ENCODE measurements around the gene RAPGEF1. TPM values are rescaled to one million over a fixed set of nuclear protein-coding genes. Genes with fewer than 3 reads are reported as not detected.
A peak's percentile ranks its signal among the peaks of the same experiment; 100 is the strongest.

Gene RAPGEF1
- total RNA-seq (ENCODE audit: low replicate concordance), result 20.2 and 33.7 TPM in 2 replicates

- peak; percentile 65 for TF ChIP-seq CTCF (IDR thresholded peaks at IDR 0.05; ENCODE audit: insufficient read depth, low read length)
- peak within 1 kb of the TSS; percentile 67 for H3K4me3 ChIP-seq (ENCODE audit: low read depth, low read length)
- DNase-seq (ENCODE audit: low read depth), result peak; percentile 27
These were observed at the start of gene RAPGEF1 for GRCh38 chr9:131739959-131740648. TSS of gene RAPGEF1 (minus strand) at chr9:131740076. CDS start at chr9:131739830, 246 bp downstream.

GRCh38 chr9:131788851-131789250 lies 49.0 kb upstream of the RAPGEF1 start:
- no peak overlapping the region for H3K4me3 ChIP-seq (ENCODE audit: low read depth, low read length)
- DNase-seq (ENCODE audit: low read depth), result no peak
- no peak for TF ChIP-seq CTCF (IDR thresholded peaks at IDR 0.05; ENCODE audit: insufficient read depth, low read length)

- no peak for DNase-seq (ENCODE audit: low read depth)
- no peak overlapping the region for H3K4me3 ChIP-seq (ENCODE audit: low read depth, low read length)
- no peak for TF ChIP-seq CTCF (IDR thresholded peaks at IDR 0.05; ENCODE audit: insufficient read depth, low read length)
These were observed 48.0 kb upstream of the RAPGEF1 start for GRCh38 chr9:131787838-131788237.

GRCh38 chr9:131784748-131785501 lies 45.0 kb upstream of the RAPGEF1 start:
- no peak overlapping the region for H3K4me3 ChIP-seq (ENCODE audit: low read depth, low read length)
- no peak for DNase-seq (ENCODE audit: low read depth)
- TF ChIP-seq CTCF (IDR thresholded peaks at IDR 0.05; ENCODE audit: insufficient read depth, low read length), result no peak

GRCh38 chr9:131781069-131781468 lies 41.2 kb upstream of the RAPGEF1 start:
- TF ChIP-seq CTCF (IDR thresholded peaks at IDR 0.05; ENCODE audit: insufficient read depth, low read length), result no peak
- no peak overlapping the region for H3K4me3 ChIP-seq (ENCODE audit: low read depth, low read length)
- DNase-seq (ENCODE audit: low read depth), result no peak

GRCh38 chr9:131776473-131776872 lies 36.6 kb upstream of the RAPGEF1 start:
- no peak overlapping the region for H3K4me3 ChIP-seq (ENCODE audit: low read depth, low read length)
- no peak for TF ChIP-seq CTCF (IDR thresholded peaks at IDR 0.05; ENCODE audit: insufficient read depth, low read length)
- DNase-seq (ENCODE audit: low read depth), result peak; percentile 52
